GM19035 (cell line): ENCODE results near the gene ABHD2.
"Not testable (repeated sequence)": the region's sequence is repeated elsewhere in the genome, so short reads cannot be mapped to it uniquely, and the experiment has no call there.

Experiments used
- ATAC-seq: cut with Tn5 transposase; IDR thresholded peaks from one replicate; pipeline ENCODE4 v1.9.1; 2021; ENCODE audit not compliant: unreplicated experiment

The ABHD2 gene

DNA sequence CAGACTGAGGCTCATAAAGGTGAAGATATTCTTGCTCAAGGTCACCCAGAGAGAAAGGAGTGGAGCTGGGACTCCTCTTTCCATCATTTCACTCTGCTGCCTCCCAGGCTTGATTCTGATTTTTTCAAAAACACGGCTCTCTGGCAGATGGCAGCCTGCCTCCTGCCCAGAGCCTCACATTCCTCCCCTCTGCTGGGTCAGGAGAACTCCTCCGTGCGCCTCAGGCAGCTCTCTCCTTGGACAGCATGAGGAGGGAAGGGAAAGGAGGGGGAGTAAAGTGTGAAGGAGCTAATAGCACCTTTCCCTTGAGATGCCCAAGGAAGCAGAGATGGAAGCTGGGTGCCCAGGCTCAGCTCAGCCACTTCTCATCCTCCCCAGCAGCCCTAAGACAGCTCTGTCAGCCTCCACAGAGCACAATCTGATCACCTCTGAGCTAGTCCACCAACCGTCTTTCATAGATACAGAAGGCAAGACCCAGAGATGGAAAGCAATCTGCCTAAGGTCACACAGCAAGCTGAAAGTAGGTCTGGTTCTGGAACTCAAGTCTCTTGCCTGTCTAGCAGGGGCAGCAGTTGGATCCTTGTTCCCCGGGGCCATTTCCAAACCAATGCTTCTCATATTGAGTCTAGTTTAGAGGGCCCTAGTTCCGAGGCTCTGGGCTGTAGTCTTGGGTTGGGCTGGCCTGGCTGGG, 129.6 kb downstream of the ABHD2 start:
- no peak for ATAC-seq

DNA sequence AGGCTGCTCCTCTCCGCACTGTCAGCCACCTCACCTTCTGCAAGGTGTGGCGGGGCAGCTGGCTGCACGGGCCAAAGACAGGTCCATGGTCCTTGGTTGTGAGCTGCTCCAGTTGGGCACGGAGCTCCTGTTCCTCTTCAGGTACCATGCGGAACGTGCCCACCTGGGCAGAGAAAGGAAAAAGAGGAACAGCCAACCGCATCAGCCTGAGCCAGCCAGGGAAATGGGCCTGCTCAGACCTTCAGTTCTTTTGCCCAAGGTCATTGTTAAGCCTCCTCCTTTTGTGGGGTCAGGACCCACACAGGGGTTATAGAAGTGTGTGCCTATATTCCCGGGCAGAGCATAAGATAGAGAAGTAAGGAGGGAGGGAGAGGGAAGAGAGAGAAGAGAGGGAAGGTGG, 130.3 kb downstream of the ABHD2 start:
- ATAC-seq: no peak

DNA sequence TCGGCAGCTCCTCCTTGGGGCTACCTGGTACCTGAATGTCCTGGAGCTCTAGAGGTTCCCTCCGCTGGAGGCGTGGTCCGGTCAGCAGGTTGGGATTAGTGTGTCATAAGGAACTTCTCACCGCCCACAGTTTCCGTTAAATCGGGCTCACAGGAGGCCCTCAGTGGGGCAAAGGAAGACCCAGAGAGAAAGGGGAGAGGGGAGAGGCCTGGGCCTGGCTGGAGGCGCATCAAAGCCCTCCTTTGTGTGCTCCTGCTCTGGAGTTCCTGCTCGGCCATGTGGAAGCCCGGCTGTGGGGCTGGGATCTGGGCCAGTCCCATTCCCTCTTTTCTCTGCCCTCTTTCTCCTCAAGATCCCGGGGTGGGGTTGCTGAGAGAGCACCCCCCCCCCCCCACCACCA, 133.3 kb downstream of the ABHD2 start, which contains the start of gene RLBP1:
Gene RLBP1, minus strand, starts transcription at position 37 of the 400 bp plus-strand sequence. CDS start 2,604 bp downstream, outside the sequence.
- ATAC-seq: no peak

DNA sequence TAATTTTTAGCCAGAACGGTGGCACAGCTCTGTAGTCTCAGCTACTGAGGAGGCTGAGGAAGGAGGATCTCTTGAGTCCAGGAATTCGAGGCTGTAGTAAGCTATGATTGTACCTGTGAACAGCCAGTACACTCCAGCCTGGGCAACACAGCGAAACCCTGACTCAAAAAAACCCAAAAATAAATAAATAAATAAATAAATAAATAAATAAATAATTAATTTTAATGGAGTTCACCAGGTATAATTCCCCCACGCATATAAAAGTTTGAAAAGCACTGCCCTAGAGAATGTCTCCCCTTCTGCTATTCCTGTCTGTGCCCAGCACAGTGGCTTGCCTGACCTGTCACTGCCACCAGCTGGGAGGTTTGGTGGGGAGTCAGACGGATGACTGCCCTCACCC, 137.3 kb downstream of the ABHD2 start:
- ATAC-seq: no peak

DNA sequence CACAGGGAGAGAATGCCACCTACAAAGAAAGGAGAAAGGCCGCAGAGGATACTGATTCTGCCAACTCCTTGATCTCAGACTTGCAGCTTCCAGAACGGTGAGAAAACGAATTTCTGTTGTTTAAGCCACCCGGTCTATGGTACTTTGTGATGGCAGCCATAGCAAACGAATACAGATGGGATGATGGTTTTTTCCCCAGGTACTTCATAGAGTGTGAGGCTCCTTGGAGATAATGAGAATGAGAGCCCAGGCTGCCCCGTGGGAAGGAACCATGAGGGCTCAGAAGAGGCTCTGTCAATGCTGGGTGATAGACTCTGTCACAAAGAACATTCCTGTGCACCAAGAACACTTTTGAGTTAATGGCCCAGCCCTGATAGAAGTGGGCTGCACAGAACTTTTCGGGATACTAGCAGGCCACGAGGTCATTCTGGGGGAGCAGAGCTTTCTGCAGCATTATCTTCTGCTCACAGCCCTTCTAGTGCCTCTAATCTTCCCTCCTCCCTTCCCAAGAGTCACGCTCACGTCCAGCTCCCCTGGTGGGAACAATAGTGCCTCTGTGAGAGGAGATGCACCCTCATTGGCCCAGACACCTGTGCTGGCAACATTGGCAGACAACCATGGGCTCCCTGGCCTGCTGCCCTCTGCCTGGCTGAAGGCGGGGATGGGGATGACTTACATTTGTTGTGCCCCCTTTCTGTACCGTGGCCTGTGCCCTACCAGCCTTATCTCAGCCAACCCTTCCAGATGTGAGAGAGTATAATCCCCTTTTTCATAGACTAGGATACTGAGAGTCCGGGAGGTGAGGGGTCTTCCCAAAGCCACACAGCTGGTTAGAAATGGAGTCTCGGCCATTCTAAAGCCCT, 138.3 kb downstream of the ABHD2 start:
- no peak for ATAC-seq

DNA sequence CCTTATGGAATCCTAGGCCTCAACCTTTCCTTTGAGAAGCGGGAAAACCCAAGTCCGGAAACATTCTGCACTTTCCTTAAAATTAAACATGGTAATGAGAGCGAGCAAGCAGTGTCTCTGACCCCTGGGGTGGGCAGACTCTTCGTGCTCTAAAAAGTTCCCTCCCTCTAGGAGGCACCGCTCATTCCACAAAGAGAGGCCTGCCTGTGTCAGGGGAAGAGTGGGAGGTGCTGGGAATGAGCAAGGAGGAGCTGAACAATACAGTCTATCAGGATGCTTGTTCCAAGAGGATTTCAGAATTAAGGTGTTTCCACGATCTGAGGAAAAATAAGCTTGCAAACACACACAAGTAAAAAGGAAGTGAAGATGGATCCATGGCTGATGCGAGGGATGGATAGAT, 139.2 kb downstream of the ABHD2 start:
- ATAC-seq: no peak

DNA sequence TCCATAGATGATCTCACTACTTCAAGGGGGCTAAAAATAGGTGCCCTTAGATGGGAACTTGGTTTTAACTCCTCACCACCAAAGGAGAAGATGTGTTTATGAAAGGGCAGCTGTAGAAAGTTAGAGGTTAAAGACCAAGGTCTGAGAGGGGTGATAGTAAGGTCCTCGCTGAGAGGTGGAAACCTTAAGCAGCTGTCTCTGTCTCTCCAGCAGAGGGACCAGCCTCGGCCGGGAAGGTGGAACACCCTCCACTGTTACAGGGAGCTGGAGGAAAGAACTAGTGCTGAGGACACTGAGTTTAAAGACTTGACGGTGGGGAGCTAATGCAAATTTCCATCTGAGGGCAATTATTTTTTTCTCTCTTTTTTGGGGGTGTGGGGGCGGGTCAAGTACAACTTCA, 142.0 kb downstream of the ABHD2 start:
- ATAC-seq: no peak

DNA sequence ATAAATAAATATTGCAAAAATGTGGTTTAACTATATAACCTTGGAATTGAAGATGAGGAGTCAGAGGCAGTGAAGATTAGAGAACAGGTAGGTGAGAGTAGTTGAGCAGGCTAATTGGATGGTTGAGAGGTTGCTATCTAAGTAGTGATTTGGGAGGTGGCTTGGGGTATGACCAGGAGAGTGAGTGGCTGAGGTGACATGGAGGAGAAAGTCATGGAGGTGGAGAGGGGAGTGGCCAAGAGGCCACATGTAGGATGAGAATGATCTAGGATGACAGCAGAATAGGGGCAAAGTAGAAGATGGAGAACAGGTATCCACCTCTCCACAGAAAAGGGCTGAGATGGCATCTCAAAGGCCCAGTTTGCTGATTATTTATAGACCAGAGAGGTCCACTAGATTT, 143.6 kb downstream of the ABHD2 start:
- ATAC-seq: no peak

DNA sequence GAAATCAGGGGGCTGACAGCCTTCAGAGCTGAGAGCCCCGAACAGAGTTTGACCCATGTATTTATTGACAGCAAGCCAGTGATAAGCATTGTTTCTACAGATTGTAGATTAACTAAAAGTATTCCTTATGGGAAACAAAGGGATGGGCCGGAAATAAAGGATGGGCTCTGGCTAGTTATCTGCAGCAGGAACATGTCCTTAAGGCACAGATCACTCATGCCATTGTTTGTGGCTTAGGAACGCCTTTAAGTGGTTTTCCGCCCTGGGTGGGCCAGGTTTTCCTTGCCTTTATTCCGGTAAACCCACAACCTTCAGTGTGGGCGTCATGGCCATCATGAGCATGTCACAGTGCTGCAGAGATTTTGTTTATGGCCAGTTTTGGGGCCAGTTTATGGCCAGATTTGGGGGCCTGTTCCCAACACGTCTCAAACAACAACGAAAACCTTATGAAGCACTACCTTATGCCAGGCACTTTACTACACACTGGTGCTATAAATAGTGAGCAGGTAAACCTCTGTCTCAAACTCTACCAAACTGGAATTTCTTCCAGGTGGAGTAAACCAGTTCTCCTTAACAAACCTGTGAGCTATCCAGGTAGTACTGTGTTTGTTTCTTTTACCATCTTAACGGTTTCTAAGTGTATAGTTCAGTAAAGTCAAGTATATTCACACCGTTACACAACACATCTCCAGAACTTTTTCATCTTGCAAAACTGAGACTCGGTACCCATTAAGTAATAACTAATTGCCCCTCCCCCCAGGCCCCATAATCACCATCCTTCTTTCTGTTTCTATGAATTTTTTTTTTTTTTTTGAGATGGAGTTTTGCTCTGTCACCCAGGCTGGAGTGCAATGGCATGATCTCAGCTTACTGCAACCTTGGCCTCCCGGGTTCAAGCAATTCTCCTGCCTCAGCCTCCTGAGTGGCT, 151.9 kb downstream of the ABHD2 start:
- ATAC-seq: not testable (repeated sequence)

DNA sequence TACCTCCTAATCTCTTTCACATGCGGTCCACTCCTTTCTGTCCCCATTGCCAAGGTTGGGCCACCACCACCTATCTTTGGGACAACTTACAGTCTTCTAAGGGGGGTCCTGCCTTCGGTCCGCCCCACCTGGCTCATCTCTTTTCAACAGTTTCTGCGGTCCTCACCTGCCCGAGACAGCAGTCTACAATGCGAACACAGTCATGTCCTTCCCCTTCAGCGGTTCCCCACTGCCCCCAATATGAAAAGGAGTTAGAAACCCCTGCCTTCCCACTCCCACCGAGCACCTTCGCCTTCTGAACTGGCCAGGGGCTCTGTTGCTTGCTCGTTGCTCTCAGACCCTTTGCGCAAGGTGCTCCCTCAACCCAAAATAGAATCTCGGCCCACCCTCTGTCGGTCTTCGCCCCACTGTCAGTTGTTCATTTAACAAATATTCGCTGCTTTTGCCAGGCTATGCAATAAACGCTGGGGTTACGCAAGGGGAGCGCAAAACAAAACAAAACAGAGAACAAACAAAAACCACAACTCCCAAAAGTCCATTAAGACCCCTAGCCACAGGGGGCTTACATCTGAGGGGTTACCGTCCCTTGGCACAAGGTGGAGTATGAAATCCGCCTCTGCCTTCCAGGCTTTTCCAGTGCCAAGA, 154.9 kb downstream of the ABHD2 start:
- ATAC-seq: no peak

DNA sequence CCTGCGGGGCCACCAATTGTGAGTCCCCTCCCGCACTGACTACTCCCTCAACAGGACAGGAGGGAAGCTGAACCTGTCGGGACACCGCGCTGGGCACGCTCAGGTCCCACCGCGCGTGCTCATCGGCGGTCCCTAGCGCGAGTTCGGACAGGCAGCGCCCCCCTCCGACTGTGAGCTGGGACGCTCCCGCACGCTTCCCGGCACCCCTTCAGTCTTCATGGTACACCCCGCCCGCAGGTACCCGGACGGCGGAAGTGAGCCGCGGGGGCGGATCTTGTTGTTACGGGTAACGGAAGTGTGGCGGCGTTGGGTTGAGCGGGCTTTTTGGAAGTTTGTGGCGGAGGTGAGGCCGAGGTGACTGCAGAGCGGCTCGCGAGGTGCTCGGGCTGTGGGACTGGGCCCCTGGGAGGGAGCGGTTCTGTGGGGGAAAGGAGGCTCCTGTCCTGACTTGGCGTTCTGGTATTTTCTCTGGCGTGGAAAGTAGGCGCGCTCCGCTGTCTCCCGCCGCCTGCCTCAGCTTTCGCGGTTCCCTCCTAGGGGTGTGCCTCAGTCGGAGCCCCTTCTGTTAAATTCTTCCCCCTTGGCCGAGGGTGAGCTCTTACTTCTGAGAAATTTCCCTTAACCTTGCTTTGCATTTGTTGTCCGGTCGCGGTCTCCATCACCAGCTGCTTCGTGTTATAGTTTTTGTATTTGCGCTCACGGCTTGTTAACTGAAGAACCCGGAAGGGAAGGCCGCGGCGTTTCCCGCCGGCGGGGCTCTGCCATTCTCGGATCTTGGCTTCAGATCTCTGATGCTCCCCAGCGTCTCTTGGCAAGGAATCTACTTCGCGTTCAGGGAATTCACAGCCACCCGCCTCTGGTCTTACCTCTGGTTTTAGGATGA, 155.7 kb downstream of the ABHD2 start, which contains the start of gene FANCI:
Gene FANCI, plus strand, starts transcription at position 289 of the 883 bp plus-strand sequence. CDS start 3,669 bp downstream, outside the sequence.
- ATAC-seq: peak; percentile 93

DNA sequence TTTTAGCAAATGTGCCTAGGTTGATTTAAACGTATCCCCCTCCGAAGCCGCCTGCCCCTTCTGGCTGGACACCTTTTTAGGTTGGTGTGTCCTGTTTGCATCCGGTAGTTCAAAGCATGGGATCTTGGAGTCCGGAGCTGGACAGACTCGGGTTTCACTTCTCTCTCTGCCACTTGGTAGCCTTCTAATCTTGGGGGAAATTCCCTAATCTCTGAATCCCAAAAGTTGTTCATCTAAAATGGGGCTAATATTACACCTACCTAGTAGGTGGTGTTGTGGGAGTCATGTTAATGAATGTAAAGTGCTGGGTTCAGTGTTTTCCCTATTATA, 156.3 kb downstream of the ABHD2 start:
- peak; percentile 19 for ATAC-seq

DNA sequence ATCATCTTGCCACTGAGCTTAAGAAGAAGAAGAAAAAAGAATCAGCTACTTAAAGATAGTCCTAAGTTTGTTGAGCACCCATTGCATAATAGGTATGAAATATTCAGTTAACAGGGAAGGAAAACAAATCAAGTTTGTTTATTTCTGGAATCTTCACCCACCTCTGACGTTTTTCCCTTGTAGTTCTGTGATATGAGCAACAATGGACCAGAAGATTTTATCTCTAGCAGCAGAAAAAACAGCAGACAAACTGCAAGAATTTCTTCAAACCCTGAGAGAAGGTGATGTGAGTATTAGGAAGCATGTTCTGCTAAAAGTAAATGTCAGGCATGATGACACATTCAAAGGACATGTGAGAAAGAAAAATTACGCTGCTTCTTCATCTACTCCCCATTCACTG, 159.2 kb downstream of the ABHD2 start:
- no peak for ATAC-seq

DNA sequence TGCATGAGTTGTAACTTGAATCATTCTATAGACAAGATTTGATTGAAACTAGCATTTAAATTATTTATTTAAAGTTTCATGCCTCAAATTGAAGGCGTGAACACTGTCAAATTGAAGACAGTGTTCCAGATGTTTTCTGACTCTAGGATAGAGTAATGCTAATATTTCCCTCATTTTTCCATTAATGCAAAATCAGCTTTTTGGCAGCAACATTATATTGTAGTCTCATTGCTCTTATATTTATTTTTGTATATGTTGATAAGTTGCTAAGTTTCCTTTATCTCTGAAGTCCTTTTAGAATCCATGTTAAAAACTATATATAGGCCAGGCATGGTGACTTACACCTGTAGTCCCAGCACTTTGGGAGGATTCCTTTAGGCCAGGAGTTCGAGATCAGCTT, 160.3 kb downstream of the ABHD2 start:
- no peak for ATAC-seq

DNA sequence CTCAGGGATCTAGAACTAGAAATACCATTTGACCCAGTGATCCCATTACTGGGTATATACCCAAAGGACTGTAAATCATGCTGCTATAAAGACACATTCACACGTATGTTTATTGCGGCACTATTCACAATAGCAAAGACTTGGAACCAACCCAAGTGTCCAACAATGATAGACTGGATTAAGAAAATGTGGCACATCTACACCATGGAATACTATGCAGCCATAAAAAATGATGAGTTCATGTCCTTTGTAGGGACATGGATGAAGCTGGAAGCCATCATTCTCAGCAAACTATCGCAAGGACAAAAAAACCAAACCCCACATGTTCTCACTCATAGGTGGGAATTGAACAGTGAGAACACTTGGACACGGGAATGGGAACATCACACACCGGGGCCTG, 161.9 kb downstream of the ABHD2 start:
- ATAC-seq: not testable (repeated sequence)
